Measurements from ENCODE around the gene ARL2BP. TPM values are rescaled to one million over a fixed set of nuclear protein-coding genes. Genes with fewer than 3 reads are reported as not detected.

The ARL2BP gene
- total RNA-seq, 4 donors from 2014 or later = 48.8 to 67.3 (median 65.0) TPM

- no peak for ATAC-seq (ENCODE audit: low FRiP score)
- DNase-seq (ENCODE audit: low spot score) = peak; percentile 3
- no peak for TF ChIP-seq CTCF (IDR thresholded peaks at IDR 0.05)
These were observed 6.3 kb downstream of the ARL2BP start for GRCh38 chr16:57251352-57251751.

- no peak for ATAC-seq (ENCODE audit: low FRiP score)
- no peak for TF ChIP-seq CTCF (IDR thresholded peaks at IDR 0.05)
- no peak for DNase-seq (ENCODE audit: low spot score)
These were observed 7.2 kb downstream of the ARL2BP start for GRCh38 chr16:57252148-57252721.

- ATAC-seq (ENCODE audit: low FRiP score) (no peak), DNase-seq (ENCODE audit: low spot score) (no peak)
- no peak for TF ChIP-seq CTCF (IDR thresholded peaks at IDR 0.05)
These were observed 8.4 kb downstream of the ARL2BP start for GRCh38 chr16:57253466-57253865.

GRCh38 chr16:57255686-57256415, 10.8 kb downstream of the ARL2BP start:
- ATAC-seq (ENCODE audit: low FRiP score) = no peak
- peak; percentile 5 for DNase-seq (ENCODE audit: low spot score)
- TF ChIP-seq CTCF (IDR thresholded peaks at IDR 0.05) = no peak

- no peak for TF ChIP-seq CTCF (IDR thresholded peaks at IDR 0.05)
- DNase-seq (ENCODE audit: low spot score) (peak; percentile 9), ATAC-seq (ENCODE audit: low FRiP score) (no peak)
These were observed 11.7 kb downstream of the ARL2BP start for GRCh38 chr16:57256601-57257395.

- DNase-seq (ENCODE audit: low spot score) (peak; percentile 17), ATAC-seq (ENCODE audit: low FRiP score) (no peak)
- TF ChIP-seq CTCF (IDR thresholded peaks at IDR 0.05) = no peak
These were observed 12.5 kb downstream of the ARL2BP start for GRCh38 chr16:57257455-57258070.

Data from omental fat pad (tissue), 4 donors.